Superior temporal gyrus (tissue), 1 donor: ENCODE results near the gene BTG1.

Experiments
- DNase-seq: peaks from one replicate; pipeline ENCODE4 v3.0.0-alpha.2; 2016; ENCODE audit errors: extremely low spot score

BTG1 gene, protein sequence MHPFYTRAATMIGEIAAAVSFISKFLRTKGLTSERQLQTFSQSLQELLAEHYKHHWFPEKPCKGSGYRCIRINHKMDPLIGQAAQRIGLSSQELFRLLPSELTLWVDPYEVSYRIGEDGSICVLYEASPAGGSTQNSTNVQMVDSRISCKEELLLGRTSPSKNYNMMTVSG

DNA sequence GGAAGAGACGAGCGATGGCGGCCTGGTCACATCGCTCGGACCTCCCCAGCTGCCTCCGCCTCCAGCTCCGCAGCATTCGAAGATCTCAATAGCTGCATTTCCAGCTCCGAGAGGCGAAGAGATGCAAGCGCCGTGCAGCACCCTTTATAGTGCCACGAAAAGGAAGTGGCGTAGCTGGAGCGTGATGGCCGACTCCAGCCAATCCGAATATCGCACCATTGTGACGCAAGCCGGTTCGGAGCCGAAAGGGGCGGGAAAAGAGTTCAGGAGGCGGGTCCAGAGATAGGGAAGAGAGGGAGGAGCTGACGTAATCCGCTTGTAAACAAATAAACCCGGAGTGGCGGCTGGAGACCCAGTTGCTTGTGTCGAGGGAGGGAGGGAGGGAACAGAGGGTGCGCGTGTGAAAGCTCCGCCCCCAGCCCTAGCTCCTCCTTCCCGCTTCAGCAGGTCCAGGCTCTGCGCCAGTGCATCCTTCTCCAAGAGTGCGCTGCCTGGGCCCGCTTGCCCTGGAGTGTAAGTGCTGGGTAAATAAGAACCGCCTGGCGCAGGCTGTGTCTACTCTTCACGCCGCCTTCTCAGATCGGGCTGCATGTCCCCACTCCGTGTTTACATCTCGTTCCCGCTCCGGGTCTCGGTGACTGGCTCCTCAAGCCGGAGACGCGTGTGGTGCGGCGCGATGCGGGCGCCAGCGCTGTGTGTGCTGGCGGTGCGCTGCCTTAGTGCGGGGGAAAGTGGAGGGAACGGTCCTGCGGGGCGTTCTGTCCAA lies at the start of gene BTG1:
Gene BTG1, minus strand, starts transcription at position 116 of the 766 bp plus-strand sequence. CDS start 311 bp downstream, outside the sequence.
- DNase-seq = peak; percentile 100

DNA sequence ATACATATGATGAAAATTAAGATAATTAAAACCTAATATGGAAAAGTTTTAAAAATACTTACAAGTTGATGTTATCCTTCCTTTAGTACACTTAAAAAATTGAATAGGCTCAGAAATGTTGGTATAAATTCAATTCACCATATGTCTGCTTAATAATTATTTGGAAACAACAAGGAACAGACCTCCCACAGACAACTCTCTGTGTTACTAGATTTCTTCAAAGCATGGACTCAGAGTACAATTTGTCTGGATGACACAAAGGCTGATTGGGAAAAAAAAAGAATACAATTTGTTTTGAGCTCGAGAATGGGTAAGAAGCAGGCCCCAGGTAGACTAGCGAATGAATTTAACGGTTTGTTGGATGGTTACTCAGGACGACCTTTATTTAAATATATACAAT lies 48.9 kb upstream of the BTG1 start:
- DNase-seq = no peak

DNA sequence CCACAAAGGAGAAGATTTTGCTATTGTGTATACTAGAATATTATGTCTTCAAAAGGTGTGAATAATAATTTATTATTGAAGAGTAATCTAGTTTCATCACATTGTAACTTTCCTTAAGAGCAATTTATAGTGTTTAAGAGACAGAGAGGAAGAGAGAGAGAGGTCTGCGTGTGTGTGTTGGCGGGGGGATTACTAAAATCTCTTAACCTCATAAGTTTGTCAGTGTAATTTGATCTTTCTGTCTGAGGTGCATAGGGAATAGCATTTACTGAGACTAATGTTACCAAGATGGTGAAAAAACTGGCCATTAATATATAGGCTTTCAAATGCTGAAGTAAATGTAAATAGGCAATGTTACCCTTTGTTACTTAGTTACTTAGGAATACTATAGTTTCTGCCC lies 48.2 kb upstream of the BTG1 start:
- no peak for DNase-seq

DNA sequence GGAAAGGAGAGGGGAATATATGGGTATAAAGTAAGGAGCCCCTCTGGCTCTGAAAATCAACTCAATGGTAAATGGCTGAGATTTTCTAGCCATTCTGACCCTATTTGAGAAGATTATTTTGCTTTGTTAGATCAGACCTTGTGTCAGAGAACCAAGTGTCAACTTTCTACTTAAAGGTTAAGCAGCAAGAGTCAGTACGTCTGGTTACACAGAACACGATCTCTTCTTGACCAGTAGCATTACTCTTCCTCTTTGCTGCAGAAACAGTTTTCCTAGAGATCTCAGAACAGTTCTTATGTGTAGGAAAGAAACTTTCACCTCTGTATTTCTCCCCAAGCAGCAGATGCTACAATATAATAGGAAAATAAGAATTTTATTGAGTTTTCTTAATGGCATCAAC lies 47.4 kb upstream of the BTG1 start:
- DNase-seq = no peak

- no peak for DNase-seq
Measured at GRCh38 chr12:92192360-92192759, 46.7 kb upstream of the BTG1 start.

DNA sequence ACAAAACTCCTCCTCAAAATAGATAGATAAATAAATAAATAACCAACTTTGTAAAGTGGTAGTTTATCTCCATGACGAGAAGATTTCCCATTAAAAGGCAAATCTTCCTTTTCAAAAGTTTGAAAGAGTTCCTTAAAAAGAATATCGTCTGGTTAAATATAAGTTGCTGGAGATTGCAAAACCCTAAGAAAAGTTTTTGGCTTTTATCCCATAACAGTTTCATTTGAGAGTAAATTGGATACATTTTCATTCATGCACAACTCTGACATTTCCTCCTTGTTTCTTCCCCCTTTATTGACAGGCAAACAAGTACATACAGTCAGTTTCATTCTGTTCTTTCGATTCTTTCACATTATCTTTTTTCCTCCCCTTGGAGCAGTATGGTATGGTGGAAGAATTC lies 45.4 kb upstream of the BTG1 start:
- no peak for DNase-seq

DNA sequence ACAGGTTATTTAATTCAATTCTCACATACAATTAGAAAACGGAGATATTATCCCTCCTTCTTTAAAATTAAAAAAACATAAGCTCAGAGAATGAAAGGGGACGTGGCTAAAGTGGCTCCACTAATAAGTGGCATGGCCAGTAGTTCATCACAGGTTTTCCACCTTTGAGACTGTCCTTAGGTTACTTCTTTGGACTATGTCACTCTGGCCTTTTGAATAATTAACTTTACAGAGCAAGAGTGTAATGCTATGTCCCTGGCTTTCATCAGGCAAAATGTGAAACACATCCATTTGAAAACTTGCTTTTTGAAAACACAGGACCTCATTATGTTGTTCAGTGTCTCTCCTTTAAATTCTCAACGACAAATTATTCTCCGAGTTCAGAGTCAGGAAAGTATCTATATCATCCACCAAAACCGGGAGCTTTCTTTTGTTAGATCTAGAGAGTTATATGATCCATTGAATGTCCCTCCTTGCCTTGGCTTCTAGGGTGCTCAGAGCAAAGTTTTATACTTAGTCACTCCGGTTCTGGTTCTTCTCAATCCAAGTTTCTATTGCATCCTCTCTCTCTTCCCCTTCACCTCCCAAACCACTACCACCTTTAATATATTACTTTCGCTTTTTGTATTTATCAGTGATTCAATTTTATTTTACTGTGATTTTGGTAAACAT lies 43.0 kb upstream of the BTG1 start:
- no peak for DNase-seq

GRCh38 chr12:92186038-92186470 lies 40.4 kb upstream of the BTG1 start:
- no peak for DNase-seq

- no peak for DNase-seq
Measured at GRCh38 chr12:92185052-92185451, 39.4 kb upstream of the BTG1 start.

DNA sequence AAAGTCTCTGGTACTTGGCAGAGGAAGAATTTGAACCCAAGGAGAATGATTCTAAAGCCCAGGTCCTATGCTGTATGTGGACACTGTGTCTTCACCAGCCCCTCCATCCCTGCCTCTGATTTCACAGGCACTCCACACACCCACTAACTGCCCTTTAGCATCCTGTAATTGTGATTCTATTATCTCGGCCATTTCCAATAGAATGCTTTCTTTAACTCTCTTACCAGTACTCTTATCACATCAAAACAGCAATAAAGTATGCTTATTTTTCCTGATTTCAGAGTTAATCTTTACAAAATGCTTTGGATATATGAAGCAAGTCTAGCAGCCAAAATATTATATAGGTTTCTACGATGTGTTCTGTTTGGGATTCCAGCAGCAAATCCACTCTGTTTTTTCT lies 37.9 kb upstream of the BTG1 start:
- no peak for DNase-seq

DNA sequence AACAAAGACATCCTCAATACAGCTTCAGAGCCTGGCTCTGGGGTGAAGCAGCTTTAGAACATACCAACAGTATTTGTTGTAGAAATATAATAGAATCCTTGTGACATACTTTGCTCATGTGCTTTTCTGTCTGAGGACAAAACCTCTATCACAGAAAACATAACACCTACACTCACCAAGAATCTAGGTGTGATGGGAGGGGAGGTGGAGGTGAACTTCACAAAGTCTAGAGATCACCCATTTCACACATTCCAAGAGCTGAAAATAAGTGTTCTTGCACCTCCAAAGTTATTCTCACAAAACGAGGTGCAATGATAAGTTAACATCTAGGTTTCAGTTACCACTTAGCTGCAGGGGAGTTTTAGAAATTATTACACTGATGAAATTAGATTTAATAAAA lies 32.7 kb upstream of the BTG1 start:
- DNase-seq = no peak

DNA sequence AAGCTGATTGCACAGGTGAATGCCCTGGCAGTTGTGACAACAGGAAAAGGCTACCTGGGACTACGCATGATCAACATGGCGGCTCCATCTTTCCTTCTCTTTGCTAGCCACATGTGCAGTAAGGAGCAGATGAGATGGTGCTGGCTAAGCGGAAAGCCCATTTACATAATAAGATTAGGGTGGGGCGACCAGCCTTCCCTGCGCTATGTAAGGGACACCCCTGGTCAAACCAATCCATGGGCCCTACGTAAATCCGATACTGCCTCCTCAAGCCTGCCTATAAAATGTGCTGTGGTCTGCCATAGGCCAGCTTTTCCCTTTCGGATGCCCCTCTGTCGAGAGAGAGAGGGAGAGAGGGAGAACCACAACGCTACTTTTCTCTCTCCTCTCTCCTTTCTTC lies 31.0 kb upstream of the BTG1 start:
- no peak for DNase-seq

GRCh38 chr12:92175961-92176360 lies 30.3 kb upstream of the BTG1 start:
- no peak for DNase-seq

- no peak for DNase-seq
Measured at GRCh38 chr12:92170050-92170449, 24.4 kb upstream of the BTG1 start.

GRCh38 chr12:92167075-92167474 lies 21.4 kb upstream of the BTG1 start:
- DNase-seq = no peak

DNA sequence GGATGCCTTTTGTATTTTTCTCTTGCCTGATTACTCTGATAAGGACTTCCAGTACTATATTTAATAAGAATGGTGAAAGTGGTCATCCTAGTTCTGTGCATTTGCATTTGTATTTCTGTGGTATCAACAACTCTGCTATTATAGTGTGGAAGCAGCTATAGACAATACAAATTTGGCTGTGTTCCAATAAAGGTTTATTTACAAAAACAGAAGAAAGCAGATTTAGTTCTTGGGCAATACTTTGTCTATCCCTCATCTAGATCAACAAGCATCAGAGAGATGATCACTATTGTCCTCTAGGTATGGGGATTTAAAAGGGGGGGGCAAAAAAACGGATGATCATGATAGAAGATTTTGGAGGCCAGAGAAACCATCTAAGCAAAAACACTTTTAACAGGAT lies 19.1 kb upstream of the BTG1 start:
- no peak for DNase-seq

DNA sequence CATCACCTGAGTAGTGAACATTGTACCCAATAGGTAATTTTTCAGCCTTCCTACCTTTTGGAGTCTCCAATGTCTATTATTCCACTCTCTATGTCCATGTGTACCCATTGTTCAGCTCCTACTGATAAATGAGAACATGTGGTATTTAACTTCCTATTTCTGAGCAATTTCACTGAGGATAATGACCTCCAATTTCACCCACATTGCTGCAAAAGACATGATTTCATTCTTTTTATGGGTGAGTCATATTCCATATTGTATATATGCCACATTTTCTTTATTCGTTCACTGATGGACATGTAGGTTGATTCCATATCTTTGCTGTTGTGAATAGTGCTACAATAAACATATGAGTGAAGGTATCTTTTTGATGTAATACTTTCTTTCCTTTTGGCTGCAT lies 16.4 kb upstream of the BTG1 start:
- DNase-seq = no peak

- DNase-seq = no peak
Measured at GRCh38 chr12:92158796-92159439, 13.3 kb upstream of the BTG1 start.

GRCh38 chr12:92156704-92157395 lies 11.2 kb upstream of the BTG1 start:
- DNase-seq = no peak

DNA sequence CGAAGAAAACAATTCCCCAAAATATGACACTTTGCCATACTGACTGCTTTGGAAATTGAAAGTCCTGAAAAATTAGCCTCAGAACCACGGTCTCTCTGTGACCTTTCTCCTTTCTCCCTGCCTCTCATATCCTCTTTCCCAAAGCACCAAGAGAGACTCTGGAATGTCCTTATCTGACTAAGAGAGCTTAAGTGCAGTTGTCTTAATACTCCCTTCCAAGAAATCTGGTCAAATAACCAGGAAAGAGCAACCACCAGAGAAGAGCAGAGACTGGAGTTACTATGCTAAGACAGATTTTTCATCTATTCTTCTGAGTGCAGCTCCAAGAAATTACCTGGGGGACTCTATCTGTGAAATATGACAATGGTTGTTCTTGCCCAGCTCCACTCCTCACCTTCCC lies 10.5 kb upstream of the BTG1 start:
- DNase-seq = no peak

DNA sequence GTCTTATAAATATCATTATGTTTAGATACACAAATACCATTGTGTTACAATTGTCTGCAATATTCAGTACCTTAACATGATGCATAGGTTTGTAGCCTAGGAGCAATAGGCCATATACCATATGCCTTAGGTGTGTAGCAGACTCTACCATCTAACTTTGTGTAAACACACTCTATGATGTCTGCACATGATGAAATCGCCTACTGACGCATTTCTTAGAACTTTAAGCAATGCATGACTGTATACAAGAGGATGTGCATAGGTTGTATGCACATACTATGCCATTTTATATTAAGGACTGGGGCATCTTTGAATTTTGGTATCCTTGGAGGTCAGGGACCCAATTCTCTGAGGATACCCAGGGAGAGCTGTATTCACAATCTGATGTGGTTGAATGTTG lies 10.1 kb upstream of the BTG1 start:
- DNase-seq = no peak

GRCh38 chr12:92151916-92152315 lies 6.3 kb upstream of the BTG1 start:
- no peak for DNase-seq
